Thyroid gland (tissue), 4 donors: Measurements from ENCODE around the gene ATF7.

Experiments
- CTCF ChIP-seq, 6 experiments: fragments of 200-600 bp in 3 of 6; fragments of 450-650 bp in 3 of 6; sonication (generic) in 3 of 6; IDR thresholded peaks; one replicate each; pipeline ENCODE4 v1.5.1; 2016 to 2019; ENCODE audit warnings: antibody characterized with exemption in 6 of 6, mild to moderate bottlenecking in 2 of 6, inconsistent platforms in 1 of 6, moderate library complexity in 1 of 6
- POLR2A ChIP-seq, 2 donors: fragments of 450-650 bp; IDR thresholded peaks; one replicate each; pipeline ENCODE4 v1.6.1; 2017; ENCODE audit warnings: antibody characterized with exemption in 2 of 2, mild to moderate bottlenecking in 2 of 2, moderate library complexity in 1 of 2

- TF ChIP-seq CTCF (IDR thresholded peaks at IDR 0.05) (no peak), POLR2A (IDR thresholded peaks at IDR 0.05) (no peak)
Observed at GRCh38 chr12:53504004-53504920, 121.9 kb downstream of the ATF7 start.
